Astrocyte of the spinal cord (primary cell): Measurements from ENCODE around the gene SYT1.

ENCODE experiments used
- DNase-seq: peaks from one replicate; pipeline ENCODE4 v3.0.0; 2011; ENCODE audit warnings: low read depth, low spot score
- H3K4me3 ChIP-seq: 2 replicates; pipeline ENCODE4 v1.5.1; 2011; ENCODE audit warnings: low read depth, mild to moderate bottlenecking, low read length, moderate library complexity
- in situ Hi-C: cut with HindIII; loops from 2 replicates; pipeline ENCODE4 v1.10.0; 2017; ENCODE audit warnings: low sequenced_read_pairs
- TF ChIP-seq, protein P1 (sequence below): IDR thresholded peaks from 2 replicates; pipeline ENCODE4 v1.5.1; 2012; ENCODE audit warnings: low read depth, mild to moderate bottlenecking, low read length, inconsistent platforms

The SYT1 gene

DNA sequence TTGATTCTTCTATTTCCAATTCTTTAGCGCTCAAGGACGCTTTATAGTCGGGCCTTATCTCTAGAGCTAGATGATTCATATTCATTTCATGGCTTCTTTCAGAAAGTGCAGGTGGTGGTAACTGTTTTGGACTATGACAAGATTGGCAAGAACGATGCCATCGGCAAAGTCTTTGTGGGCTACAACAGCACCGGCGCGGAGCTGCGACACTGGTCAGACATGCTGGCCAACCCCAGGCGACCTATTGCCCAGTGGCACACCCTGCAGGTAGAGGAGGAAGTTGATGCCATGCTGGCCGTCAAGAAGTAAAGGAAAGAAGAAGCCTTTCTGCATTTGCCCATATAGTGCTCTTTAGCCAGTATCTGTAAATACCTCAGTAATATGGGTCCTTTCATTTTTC, 584.2 kb downstream of the SYT1 start:
- in situ Hi-C loops, result no loop called here
- TF ChIP-seq, protein P1, sequence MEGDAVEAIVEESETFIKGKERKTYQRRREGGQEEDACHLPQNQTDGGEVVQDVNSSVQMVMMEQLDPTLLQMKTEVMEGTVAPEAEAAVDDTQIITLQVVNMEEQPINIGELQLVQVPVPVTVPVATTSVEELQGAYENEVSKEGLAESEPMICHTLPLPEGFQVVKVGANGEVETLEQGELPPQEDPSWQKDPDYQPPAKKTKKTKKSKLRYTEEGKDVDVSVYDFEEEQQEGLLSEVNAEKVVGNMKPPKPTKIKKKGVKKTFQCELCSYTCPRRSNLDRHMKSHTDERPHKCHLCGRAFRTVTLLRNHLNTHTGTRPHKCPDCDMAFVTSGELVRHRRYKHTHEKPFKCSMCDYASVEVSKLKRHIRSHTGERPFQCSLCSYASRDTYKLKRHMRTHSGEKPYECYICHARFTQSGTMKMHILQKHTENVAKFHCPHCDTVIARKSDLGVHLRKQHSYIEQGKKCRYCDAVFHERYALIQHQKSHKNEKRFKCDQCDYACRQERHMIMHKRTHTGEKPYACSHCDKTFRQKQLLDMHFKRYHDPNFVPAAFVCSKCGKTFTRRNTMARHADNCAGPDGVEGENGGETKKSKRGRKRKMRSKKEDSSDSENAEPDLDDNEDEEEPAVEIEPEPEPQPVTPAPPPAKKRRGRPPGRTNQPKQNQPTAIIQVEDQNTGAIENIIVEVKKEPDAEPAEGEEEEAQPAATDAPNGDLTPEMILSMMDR, result no peak
- no peak overlapping the region for H3K4me3 ChIP-seq
- no peak for DNase-seq

DNA sequence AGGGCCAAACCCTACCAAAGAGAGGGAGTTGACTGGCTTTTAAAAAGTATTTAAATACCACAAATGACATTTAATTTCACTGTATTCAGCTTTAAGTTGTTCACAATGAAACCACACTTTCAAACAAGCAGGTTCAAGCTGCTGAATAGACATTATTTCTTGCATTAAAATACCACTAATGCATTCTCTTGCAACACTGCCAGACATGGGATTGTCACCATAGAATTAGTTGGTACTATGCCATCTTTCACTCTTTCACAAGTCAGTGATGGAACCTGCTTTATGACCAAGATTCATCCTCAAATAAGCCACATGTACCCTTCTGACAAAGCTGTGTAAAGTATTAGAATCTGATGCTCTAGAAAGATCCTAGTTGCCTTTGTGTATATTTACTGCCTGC, 586.8 kb downstream of the SYT1 start:
- in situ Hi-C loops, result no loop called here
- H3K4me3 ChIP-seq, result no peak overlapping the region
- TF ChIP-seq, protein P1, result no peak
- DNase-seq, result peak; percentile 8

DNA sequence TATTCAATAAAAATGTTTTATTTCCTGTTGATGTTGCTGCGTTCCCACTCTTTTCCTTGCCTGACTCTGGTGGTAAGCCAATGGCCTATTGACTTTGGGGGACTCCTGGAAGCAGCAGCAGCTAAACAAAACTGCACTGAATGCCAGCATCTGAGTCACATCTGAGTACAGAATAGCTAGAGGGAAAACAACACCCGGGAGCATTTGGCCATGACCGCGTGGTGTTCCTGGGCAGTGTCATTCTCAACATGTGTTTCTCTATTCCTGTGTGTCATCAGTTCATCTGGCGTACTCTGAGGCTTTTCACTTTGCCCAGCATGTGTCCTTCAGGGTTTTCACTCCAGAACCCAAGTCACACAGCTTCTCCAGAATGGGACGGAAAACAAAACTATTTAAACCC, 587.4 kb downstream of the SYT1 start:
- H3K4me3 ChIP-seq, result no peak overlapping the region
- in situ Hi-C loops, result no loop called here
- TF ChIP-seq, protein P1, result no peak
- DNase-seq, result peak; percentile 96

DNA sequence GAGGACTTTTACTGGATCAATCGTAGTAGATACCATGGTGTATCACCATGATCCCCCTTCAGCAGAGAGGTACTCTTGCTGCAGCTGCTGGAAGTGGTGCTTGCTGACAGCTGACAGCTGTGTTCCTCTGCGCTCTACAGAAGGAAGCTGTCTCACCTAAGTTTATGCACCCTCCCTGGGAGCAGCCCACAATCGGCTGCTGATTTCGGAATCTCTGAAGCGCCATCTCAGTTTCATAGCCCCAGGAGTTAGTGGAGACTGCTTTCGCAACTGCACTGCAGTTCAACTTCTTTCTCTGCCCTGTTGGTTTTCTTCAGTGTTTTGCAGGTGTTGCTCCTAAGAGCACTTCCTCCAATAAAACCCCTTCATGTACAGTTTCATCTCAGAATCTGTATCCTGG, 588.3 kb downstream of the SYT1 start:
- in situ Hi-C loops, result no loop called here
- TF ChIP-seq, protein P1, result no peak
- DNase-seq, result no peak
- H3K4me3 ChIP-seq, result no peak overlapping the region

DNA sequence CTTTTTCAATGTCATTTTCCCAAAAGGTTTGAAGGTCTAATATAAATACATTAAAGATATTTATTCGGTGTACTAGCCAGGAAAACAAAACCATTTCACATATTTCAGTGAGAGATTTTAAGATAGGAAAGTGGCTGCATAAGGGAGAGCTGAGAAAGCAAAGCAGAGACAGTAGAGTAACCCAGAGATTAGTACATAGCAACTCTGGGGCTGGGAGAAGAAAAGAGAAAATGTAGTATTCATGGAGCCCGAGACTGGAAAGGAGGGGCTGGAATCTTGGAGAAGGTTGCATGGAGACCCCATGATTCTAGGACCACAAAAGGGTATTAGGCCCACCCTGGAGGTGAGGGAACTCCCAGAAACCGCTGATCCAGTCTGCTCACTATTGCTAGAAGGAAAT, 589.2 kb downstream of the SYT1 start:
- no peak for DNase-seq
- in situ Hi-C loops, result no loop called here
- H3K4me3 ChIP-seq, result peak overlapping the region; percentile 1
- TF ChIP-seq, protein P1, result no peak

DNA sequence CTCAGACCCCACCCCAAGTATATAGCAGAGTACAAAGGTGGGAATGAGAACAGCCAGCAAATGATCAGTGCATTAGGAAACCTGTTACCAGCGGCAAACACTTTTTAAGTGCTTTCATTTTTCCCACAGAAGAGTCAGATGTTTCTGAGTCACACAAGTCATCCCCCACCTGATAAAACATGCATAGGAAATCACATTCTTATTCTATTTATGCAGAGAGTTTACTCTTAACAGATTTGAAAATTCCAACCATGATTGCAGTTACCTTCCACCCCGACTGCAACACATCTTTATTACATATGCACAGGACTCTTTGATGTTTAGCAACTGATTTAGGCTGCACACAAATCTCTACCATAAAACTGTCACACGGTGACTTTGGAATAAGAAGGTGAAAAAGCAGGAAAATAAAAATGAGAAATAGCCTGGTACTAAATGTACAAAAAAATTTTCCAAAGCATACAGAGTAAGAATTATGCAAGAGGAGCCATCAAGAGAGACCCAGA, 589.8 kb downstream of the SYT1 start:
- DNase-seq, result peak; percentile 77
- in situ Hi-C loops, result no loop called here
- TF ChIP-seq, protein P1, result no peak
- no peak overlapping the region for H3K4me3 ChIP-seq

DNA sequence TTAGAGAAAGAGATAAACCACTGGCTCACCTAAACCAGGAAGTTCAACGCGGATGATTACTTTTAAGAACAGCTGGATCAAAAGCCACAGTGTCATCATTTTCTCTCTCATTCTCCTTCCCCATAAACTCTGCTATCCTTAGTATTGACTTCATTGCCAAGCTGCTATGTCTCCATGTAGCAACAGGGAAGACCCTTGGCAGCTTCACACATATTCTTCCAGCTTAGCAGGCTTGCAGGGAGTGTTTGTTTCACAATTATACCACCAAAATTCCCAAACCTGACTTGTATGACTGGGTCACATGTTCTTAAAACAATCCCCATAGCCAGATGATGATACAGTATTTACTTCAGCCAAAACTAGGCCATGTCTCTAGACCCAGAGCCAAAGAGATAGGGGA, 590.7 kb downstream of the SYT1 start:
- TF ChIP-seq, protein P1, result no peak
- in situ Hi-C loops, result no loop called here
- DNase-seq, result no peak
- H3K4me3 ChIP-seq, result no peak overlapping the region
